NCI-H2107 treated with DMSO at 0.1 percent for 48 hours (cell line): ENCODE data around the gene TTC27.
"Not testable (repeated sequence)": the region's sequence is repeated elsewhere in the genome, so short reads cannot be mapped to it uniquely, and the experiment has no call there.

ENCODE experiments used
- DNase-seq: peaks from one replicate; lab custom pipeline; 2025; ENCODE audit not compliant: unreplicated experiment; lab: John Stamatoyannopoulos, UW

TTC27 gene

GRCh38 chr2:32718752-32719151 lies 90.9 kb downstream of the TTC27 start:
- DNase-seq = no peak

- no peak for DNase-seq
Measured at GRCh38 chr2:32719430-32719829, 91.6 kb downstream of the TTC27 start.

- DNase-seq = no peak
Measured at GRCh38 chr2:32719933-32720716, 92.3 kb downstream of the TTC27 start.

- no peak for DNase-seq
Measured at GRCh38 chr2:32720771-32721170, 92.9 kb downstream of the TTC27 start.

GRCh38 chr2:32721376-32721775 lies 93.5 kb downstream of the TTC27 start:
- no peak for DNase-seq

GRCh38 chr2:32723467-32724079 lies 95.7 kb downstream of the TTC27 start:
- no peak for DNase-seq

- DNase-seq = not testable (repeated sequence)
Measured at GRCh38 chr2:32726678-32727077, 98.8 kb downstream of the TTC27 start.

GRCh38 chr2:32727157-32727556 lies 99.3 kb downstream of the TTC27 start:
- no peak for DNase-seq

GRCh38 chr2:32730958-32731357 lies 103.1 kb downstream of the TTC27 start:
- DNase-seq = not testable (repeated sequence)

- no peak for DNase-seq
Measured at GRCh38 chr2:32732120-32732519, 104.3 kb downstream of the TTC27 start.

GRCh38 chr2:32732912-32733472 lies 105.1 kb downstream of the TTC27 start:
- no peak for DNase-seq

GRCh38 chr2:32735348-32735747 lies 107.5 kb downstream of the TTC27 start:
- no peak for DNase-seq

- DNase-seq = no peak
Measured at GRCh38 chr2:32738939-32739338, 111.1 kb downstream of the TTC27 start.

- no peak for DNase-seq
Measured at GRCh38 chr2:32739664-32740063, 111.8 kb downstream of the TTC27 start.

- DNase-seq = no peak
Measured at GRCh38 chr2:32741575-32741974, 113.7 kb downstream of the TTC27 start.

- no peak for DNase-seq
Measured at GRCh38 chr2:32742376-32742775, 114.5 kb downstream of the TTC27 start.

GRCh38 chr2:32743480-32744236 lies 115.8 kb downstream of the TTC27 start:
- no peak for DNase-seq

GRCh38 chr2:32745191-32745590 lies 117.3 kb downstream of the TTC27 start:
- no peak for DNase-seq

GRCh38 chr2:32745675-32746074 lies 117.8 kb downstream of the TTC27 start:
- no peak for DNase-seq

- DNase-seq = no peak
Measured at GRCh38 chr2:32746669-32747068, 118.8 kb downstream of the TTC27 start.

- no peak for DNase-seq
Measured at GRCh38 chr2:32748158-32748557, 120.3 kb downstream of the TTC27 start.

- no peak for DNase-seq
Measured at GRCh38 chr2:32750880-32751279, 123.0 kb downstream of the TTC27 start.
